Common myeloid progenitor, CD34-positive (primary cell): ENCODE results near the gene KCNH5.

Experiments
- CTCF ChIA-PET: fragments of 350-600 bp; sonication (Branson Sonifier 250); formaldehyde crosslinking; loops from one replicate; lab custom pipeline; 2021; ENCODE audit warnings: antibody characterized with exemption; lab: Charles Lee
- POLR2A ChIA-PET: fragments of 350-600 bp; sonication (Branson Sonifier 250); formaldehyde crosslinking; loops from one replicate; lab custom pipeline; 2021; ENCODE audit warnings: antibody characterized with exemption; lab: Charles Lee
- DNase-seq, 3 donors: peaks; one replicate each; pipeline versions ENCODE4 v3.0.0 to v3.0.0-alpha.2; 2013
- H3K27ac ChIP-seq, 2 experiments: 1 replicate in 1 of 2; 2 replicates in 1 of 2; pipeline ENCODE4 v1.7.0; 2013; ENCODE audit warnings: inconsistent platforms in 2 of 2, low read length in 2 of 2, mild to moderate bottlenecking in 2 of 2, low read depth in 1 of 2, moderate library complexity in 1 of 2; ENCODE audit not compliant: severe bottlenecking in 2 of 2, insufficient read depth in 1 of 2, poor library complexity in 1 of 2
- H3K27me3 ChIP-seq, 5 experiments: replicated peaks in 2 of 5; 1 replicate in 3 of 5; 2 replicates in 2 of 5; pipeline versions ENCODE4 v1.6.1 to v1.7.0; 2013; ENCODE audit warnings: low read length in 4 of 5, mild to moderate bottlenecking in 2 of 5, moderate library complexity in 2 of 5, inconsistent platforms in 1 of 5; ENCODE audit not compliant: insufficient read depth in 5 of 5, control insufficient read depth in 4 of 5
- H3K36me3 ChIP-seq, 4 experiments: 1 replicate in 2 of 4; 2 replicates in 2 of 4; pipeline versions ENCODE4 v1.6.1 to v1.7.0; 2013; ENCODE audit warnings: low read length in 3 of 4, control low read depth in 1 of 4, mild to moderate bottlenecking in 1 of 4; ENCODE audit not compliant: control insufficient read depth in 4 of 4, insufficient read depth in 4 of 4
- H3K4me1 ChIP-seq, 4 experiments: 1 replicate in 3 of 4; 2 replicates in 1 of 4; pipeline versions ENCODE4 v1.6.1 to v1.7.1; 2013; ENCODE audit warnings: low read length in 3 of 4, mild to moderate bottlenecking in 3 of 4, control low read depth in 1 of 4, inconsistent platforms in 1 of 4, moderate library complexity in 1 of 4; ENCODE audit not compliant: control insufficient read depth in 4 of 4, insufficient read depth in 4 of 4; ENCODE audit errors: control extremely low read depth in 1 of 4
- H3K4me3 ChIP-seq, 7 experiments: 1 replicate in 4 of 7; 2 replicates in 3 of 7; pipeline versions ENCODE4 v1.5.1 to v1.7.0; 2013; ENCODE audit warnings: mild to moderate bottlenecking in 7 of 7, low read length in 6 of 7, moderate library complexity in 6 of 7, inconsistent platforms in 2 of 7, low read depth in 2 of 7, control low read depth in 1 of 7; ENCODE audit not compliant: insufficient read depth in 4 of 7, control insufficient read depth in 1 of 7; ENCODE audit errors: extremely low read depth in 1 of 7
- H3K9me3 ChIP-seq, 5 experiments: 1 replicate in 4 of 5; 2 replicates in 1 of 5; pipeline versions ENCODE4 v1.6.1 to v1.7.1; 2013; ENCODE audit warnings: low read length in 4 of 5, mild to moderate bottlenecking in 2 of 5, inconsistent platforms in 1 of 5, low read depth in 1 of 5, moderate library complexity in 1 of 5; ENCODE audit not compliant: control insufficient read depth in 4 of 5, insufficient read depth in 2 of 5; ENCODE audit errors: control extremely low read depth in 1 of 5
- WGBS: methylation state at CpG from one replicate; pipeline ENCODE4 v1.1.5; 2013; ENCODE audit not compliant: insufficient coverage; 5-methylcytosine and 5-hydroxymethylcytosine counted together

Gene KCNH5

DNA sequence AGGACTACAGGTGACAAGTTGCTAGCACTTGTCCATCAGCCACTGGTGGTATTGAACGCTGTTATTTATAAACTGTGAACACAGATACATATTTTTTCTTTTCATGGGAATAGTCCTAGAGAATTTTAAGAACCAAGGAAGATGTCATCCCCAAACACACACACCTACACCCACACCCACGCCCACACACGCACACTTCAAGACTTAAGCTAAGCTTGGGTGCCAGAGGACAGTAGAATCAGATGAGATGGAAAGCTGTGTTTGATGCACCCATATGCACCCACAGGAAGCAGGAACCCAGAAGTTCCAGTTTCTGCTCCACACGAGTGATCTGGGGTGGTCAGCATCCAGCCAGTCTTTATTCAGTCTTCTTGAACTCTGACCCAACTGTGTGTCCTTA is 348.3 kb downstream of the KCNH5 start:
- Histone ChIP-seq H3K27ac (no peak overlapping the region), H3K27me3 (no peaks in the 10 kb centered on the region), H3K9me3 (no peaks in the 10 kb centered on the region), H3K4me1 (no peaks in the 10 kb centered on the region), H3K36me3 (no peaks in the 10 kb centered on the region), H3K4me3 (no peak overlapping the region)
- ChIA-PET POLR2A (no interaction called here), CTCF (no interaction called here)
- 91% methylated on average over 2 of the region's 4 CpGs for WGBS
- no peak for DNase-seq

DNA sequence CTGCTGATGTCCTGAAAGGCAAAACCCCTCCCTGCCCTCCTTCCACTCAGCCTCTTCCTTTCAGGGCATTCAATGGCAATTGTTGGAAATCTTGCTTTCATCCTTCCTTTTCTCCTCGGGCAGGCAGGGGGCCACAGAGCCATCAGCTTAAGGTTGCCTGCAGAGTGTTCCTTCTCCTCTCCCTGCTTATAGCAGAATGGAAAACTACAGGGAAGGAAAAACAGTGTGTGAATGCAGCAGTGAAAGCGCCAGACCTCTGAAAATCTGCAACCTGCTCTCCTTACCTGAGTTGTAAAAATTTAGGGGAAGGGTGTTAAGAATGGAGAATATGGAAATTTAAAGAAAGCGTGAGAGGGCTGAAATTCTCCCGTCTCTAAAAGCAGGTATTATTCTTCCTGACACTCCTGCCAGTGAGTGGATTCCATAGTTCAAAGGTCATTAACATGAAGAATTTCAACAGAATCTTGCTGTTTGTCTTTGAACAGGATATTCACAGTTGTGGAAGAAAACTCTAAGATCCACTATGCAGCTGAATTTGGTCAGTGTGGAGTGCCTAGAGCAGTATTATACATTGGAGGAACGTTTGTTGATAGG is 348.8 kb downstream of the KCNH5 start:
- 46% methylated on average over 3 of the region's 5 CpGs for WGBS
- no peak for DNase-seq
- ChIA-PET CTCF (no interaction called here), POLR2A (no interaction called here)
- Histone ChIP-seq H3K27ac (no peak overlapping the region), H3K27me3 (no peaks in the 10 kb centered on the region), H3K9me3 (no peaks in the 10 kb centered on the region), H3K4me3 (no peak overlapping the region), H3K4me1 (no peaks in the 10 kb centered on the region), H3K36me3 (no peaks in the 10 kb centered on the region)

DNA sequence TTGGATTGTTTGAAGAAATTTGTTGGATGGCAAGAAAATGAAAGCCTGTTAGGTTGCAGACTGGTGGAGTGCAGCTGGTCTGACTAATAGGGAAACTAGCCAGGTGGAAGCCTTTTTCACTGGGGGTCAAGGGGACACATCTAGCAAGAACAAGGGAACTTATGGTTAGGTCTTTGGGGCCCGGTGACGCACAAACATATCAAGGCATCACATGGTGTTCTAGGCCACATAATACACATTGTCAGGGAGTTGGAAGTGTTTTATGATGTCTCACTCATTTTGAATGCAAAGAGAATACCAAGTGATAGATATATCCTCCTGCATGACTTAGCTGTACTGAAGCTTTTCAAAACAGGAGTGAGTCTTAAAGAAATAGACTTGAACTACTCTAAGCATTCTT is 351.2 kb downstream of the KCNH5 start:
- H3K4me1 ChIP-seq: no peaks in the 10 kb centered on the region
- no peak overlapping the region for H3K27ac ChIP-seq
- ChIA-PET POLR2A (interaction anchor here (0.7 kb wide), 1 partner anchor 9 kb away, joined by 8 read pairs; no protein-coding TSS in a partner anchor), CTCF (no interaction called here)
- no peak for DNase-seq
- H3K36me3 ChIP-seq: no peaks in the 10 kb centered on the region
- H3K9me3 ChIP-seq: no peaks in the 10 kb centered on the region
- H3K4me3 ChIP-seq: no peak overlapping the region
- WGBS: no CpG with 5 or more reads among the region's 2 CpGs
- no peaks in the 10 kb centered on the region for H3K27me3 ChIP-seq

DNA sequence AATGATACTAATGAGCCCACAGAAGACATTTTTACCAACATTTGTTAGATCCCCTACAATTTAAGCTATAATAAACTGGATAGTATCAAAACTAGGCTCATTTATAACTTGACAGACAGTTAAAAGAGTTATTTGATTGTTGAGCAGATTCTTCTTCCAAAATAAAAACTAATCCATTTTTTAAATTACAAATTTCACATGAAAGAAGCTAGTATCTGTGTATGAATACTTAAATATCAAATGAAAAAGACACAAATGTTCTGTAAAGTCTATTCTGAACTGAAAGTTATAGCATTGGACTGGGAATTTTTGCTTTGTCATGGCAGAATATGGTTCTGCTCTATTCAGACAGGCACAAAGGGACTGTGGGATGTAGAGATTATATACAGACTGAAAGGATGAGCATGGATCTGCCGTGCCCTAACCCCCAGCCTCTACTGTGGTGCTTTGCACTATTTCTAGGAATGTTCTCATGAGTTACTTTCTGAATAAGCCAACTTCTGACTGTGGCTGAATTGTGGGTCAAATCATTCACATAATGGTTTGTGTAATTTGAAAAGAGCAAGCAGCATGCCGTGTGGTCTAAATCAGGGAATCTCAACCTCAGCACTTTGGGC is 352.7 kb downstream of the KCNH5 start:
- Histone ChIP-seq H3K36me3 (no peaks in the 10 kb centered on the region), H3K4me1 (no peaks in the 10 kb centered on the region), H3K27me3 (no peaks in the 10 kb centered on the region), H3K4me3 (no peak overlapping the region), H3K9me3 (peaks cover 0 to 6% (median 0%) of the 10 kb centered on the region in 5 experiments), H3K27ac (no peak overlapping the region)
- DNase-seq: no peak
- ChIA-PET CTCF (no interaction called here), POLR2A (no interaction called here)
- 100% methylated on average over 2 of the region's 2 CpGs for WGBS

DNA sequence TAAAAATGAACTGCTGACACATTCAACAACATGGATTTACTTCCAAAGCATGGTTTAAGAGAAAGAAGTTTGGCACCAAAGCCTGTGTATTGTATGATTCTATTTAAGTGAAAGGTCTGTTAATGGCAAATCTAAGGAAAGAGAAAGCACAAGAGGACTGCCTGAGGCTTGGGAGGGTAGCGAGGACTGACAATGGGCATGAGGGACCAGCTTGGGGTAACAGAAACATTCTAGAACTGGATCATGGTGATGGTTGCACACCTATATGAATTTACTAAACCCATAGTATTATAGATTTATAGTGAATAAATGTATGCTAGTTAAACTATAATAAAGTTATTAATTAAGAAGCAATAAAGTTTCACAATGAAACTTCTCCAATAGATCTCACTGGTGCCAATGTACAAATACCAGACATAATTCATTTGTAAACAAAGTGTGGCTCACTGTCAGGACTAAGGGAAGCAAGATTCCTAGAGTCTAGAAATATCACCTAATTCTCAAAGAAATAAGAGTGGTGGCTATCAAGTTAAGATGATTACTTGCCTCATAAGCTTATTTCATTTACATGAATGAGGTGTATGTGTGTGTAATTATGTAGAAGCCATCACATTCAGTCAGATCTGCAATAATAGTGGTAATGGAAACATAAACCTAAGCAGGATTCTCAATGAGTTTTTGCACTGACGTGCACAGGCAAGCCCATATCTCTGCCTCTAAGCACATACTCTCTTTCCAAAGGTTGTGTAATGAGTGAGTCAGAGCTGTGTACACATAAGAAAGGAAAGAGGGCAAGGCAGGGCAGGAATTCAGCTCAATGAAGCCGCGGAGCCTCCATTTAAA is 353.4 kb downstream of the KCNH5 start:
- H3K4me1 ChIP-seq: no peaks in the 10 kb centered on the region
- peaks cover 0 to 8% (median 0%) of the 10 kb centered on the region in 5 experiments for H3K9me3 ChIP-seq
- 86% methylated on average over 1 of the region's 4 CpGs for WGBS
- H3K4me3 ChIP-seq: no peak overlapping the region
- POLR2A ChIA-PET: no interaction called here
- no peak overlapping the region for H3K27ac ChIP-seq
- H3K36me3 ChIP-seq: no peaks in the 10 kb centered on the region
- no peak for DNase-seq
- CTCF ChIA-PET: no interaction called here
- no peaks in the 10 kb centered on the region for H3K27me3 ChIP-seq

DNA sequence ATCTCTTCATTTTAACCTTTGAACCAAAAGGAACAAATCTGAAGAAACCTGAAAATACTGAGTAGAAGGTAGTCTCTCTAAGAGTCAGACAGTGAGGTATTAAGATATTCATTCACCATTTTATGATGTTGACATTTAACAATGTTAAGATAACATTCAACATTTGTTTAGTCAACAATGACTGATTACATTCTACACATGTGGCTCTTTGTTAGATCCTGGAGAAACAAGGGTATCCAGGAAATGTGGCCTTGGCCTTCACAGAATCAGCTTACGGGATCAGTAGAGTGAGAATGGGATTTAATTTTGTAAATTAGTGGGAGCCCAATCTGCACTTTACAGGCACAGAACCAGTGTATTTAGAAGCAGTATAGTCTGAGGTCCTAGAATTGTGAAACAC is 355.5 kb downstream of the KCNH5 start:
- no peak for DNase-seq
- no peak overlapping the region for H3K27ac ChIP-seq
- no peaks in the 10 kb centered on the region for H3K36me3 ChIP-seq
- H3K4me1 ChIP-seq: no peaks in the 10 kb centered on the region
- CTCF ChIA-PET: no interaction called here
- no peaks in the 10 kb centered on the region for H3K27me3 ChIP-seq
- POLR2A ChIA-PET: no interaction called here
- 88% methylated on average over 1 of the region's 1 CpG for WGBS
- H3K9me3 ChIP-seq: peaks cover 0 to 8% (median 0%) of the 10 kb centered on the region in 5 experiments
- H3K4me3 ChIP-seq: no peak overlapping the region

DNA sequence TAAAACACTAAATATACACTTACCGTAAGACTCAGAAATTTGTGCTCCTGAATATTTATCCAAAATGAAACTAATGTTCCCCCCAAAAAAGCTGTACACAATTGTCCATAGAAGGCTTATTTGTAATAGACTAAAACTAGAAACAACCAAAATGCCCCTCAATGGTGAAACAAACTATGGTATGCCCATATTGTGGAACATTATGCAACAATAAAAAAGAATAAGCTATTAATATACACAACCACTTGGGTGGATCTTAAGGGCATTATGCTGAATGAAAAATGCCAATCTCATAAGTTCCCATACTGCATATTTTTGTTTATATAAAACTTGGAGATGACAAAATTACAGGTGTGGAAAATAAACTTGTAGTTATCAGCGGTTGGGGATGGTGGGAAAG is 357.4 kb downstream of the KCNH5 start:
- no peak for DNase-seq
- CTCF ChIA-PET: no interaction called here
- no peak overlapping the region for H3K27ac ChIP-seq
- POLR2A ChIA-PET: no interaction called here
- WGBS: no CpG with 5 or more reads among the region's 2 CpGs
- no peaks in the 10 kb centered on the region for H3K27me3 ChIP-seq
- no peaks in the 10 kb centered on the region for H3K4me1 ChIP-seq
- H3K36me3 ChIP-seq: no peaks in the 10 kb centered on the region
- peaks cover 0 to 8% (median 0%) of the 10 kb centered on the region in 5 experiments for H3K9me3 ChIP-seq
- no peak overlapping the region for H3K4me3 ChIP-seq
